Measurements from ENCODE around the gene OGFR. TPM values are rescaled to one million over a fixed set of nuclear protein-coding genes. Genes with fewer than 3 reads are reported as not detected.

The OGFR gene
- total and polyA plus RNA-seq, 2 donors (not counting 3 experiments of a cell fraction or from before 2014, with no cell fraction given) = 30.8 to 44.0 TPM

- Histone ChIP-seq H3K27me3 (ENCODE audit: control insufficient read depth in 2 of 2, insufficient read depth in 2 of 2, low read length in 2 of 2) (no peaks in the 10 kb centered on the region), H3K9me1 (replicated peaks; ENCODE audit: control insufficient read depth, extremely low read depth, insufficient read depth, low read length) (no peaks in the 10 kb centered on the region), H3K9me3 (replicated peaks; ENCODE audit: control insufficient read depth, insufficient read depth, low read length) (no peaks in the 10 kb centered on the region), H3K9ac (replicated peaks; ENCODE audit: extremely low read depth, insufficient read depth, low read length) (no peak overlapping the region), H4K20me1 (replicated peaks; ENCODE audit: control insufficient read depth, extremely low read depth, insufficient read depth, low read length) (no peaks in the 10 kb centered on the region), H3K27ac (ENCODE audit: insufficient read depth, low read depth, low read length) (peak overlapping the region; percentile 61), H3K79me2 (ENCODE audit: control insufficient read depth, insufficient read depth, low read length) (peaks cover 13% of the 10 kb centered on the region), H3K4me2 (ENCODE audit: insufficient read depth, low read length) (no peak overlapping the region), H3K4me1 (ENCODE audit: control insufficient read depth, extremely low read depth, insufficient read depth, low read length) (peaks cover 22% of the 10 kb centered on the region), H3K36me3 (ENCODE audit: control insufficient read depth in 2 of 2, extremely low read depth in 1 of 2, insufficient read depth in 2 of 2, low read length in 2 of 2) (no peaks in the 10 kb centered on the region), H2AFZ (ENCODE audit: low read depth, low read length) (no peak overlapping the region), H3K4me3 (replicated peaks in 1 of 3; ENCODE audit: insufficient read depth in 1 of 3, low read depth in 1 of 3, low read length in 3 of 3) (no peak overlapping the region)
- BruUV-seq (replicated peaks) = no TSS peak
- TF ChIP-seq POLR2AphosphoS5 (IDR thresholded peaks at IDR 0.05; ENCODE audit: insufficient read depth, low read depth, low read length) = no peak
- no peak for TF ChIP-seq MYC (IDR thresholded peaks at IDR 0.05; ENCODE audit: low read depth, low read length)
- no peak for TF ChIP-seq GATA2 (IDR thresholded peaks at IDR 0.05; ENCODE audit: insufficient read depth, insufficient read length, low read depth, low read length)
- TF ChIP-seq POLR2A (IDR thresholded peaks at IDR 0.05; ENCODE audit: low read depth, low read length) = no peak
- no peak for TF ChIP-seq FOS (IDR thresholded peaks at IDR 0.05; ENCODE audit: borderline replicate concordance, insufficient read depth, low read length)
- TF ChIP-seq MAX (IDR thresholded peaks at IDR 0.05; ENCODE audit: insufficient read depth, insufficient read length) = no peak
- TF ChIP-seq CTCF (IDR thresholded peaks at IDR 0.05; ENCODE audit: extremely low read depth in 1 of 2, insufficient read depth in 1 of 2, low read depth in 1 of 2, low read length in 2 of 2) = no peak
- TF ChIP-seq JUN (IDR thresholded peaks at IDR 0.05; ENCODE audit: borderline replicate concordance, insufficient read depth, insufficient read length, low read depth) = no peak
- TF ChIP-seq EZH2 (IDR thresholded peaks at IDR 0.05; ENCODE audit: borderline replicate concordance, low read depth, low read length, severe bottlenecking) = no peak
- ChIA-PET POLR2A (no interaction called here), CTCF (interaction anchor here (1.2 to 6.4 kb wide), 18 partner anchors 15 to 412 kb away, joined by 3 to 120 read pairs (median 13); partner anchors contain the start of gene NTSR1)
- no peak for DNase-seq (ENCODE audit: low read depth, low spot score)
- FAIRE-seq = peak; percentile 42
- intact Hi-C loops (cut with micrococcal nuclease) (loop anchor here (10.0 kb wide), 1 partner anchor 488 kb away; the partner anchor contains the start of gene ADRM1), dilution Hi-C loops (cut with MboI; ENCODE audit: extremely low pct_ligation_motif_present, low sequenced_read_pairs) (no loop called here)
Measured at GRCh38 chr20:62792940-62793756, 11.5 kb upstream of the OGFR start.
